Measurements from ENCODE around the gene ZNF438.

- TF ChIP-seq POLR2A (IDR thresholded peaks at IDR 0.05): no peak
- TF ChIP-seq CTCF (IDR thresholded peaks at IDR 0.05): no peak
- no peak for TF ChIP-seq POLR2AphosphoS5 (IDR thresholded peaks at IDR 0.05)
- TF ChIP-seq EP300 (IDR thresholded peaks at IDR 0.05): no peak
Measured at GRCh38 chr10:31018356-31018750, 13.3 kb downstream of the ZNF438 start.
